ENCODE results near the gene GNG12.

GRCh38 chr1:67719329-67720196 is 113.7 kb downstream of the GNG12 start:
- no peak for TF ChIP-seq ATF3 (IDR thresholded peaks at IDR 0.05)
- no peak for TF ChIP-seq ATF3 (CRISPR knock-in tag; conservative IDR thresholded peaks at IDR 0.05)
- TF ChIP-seq, protein P1, sequence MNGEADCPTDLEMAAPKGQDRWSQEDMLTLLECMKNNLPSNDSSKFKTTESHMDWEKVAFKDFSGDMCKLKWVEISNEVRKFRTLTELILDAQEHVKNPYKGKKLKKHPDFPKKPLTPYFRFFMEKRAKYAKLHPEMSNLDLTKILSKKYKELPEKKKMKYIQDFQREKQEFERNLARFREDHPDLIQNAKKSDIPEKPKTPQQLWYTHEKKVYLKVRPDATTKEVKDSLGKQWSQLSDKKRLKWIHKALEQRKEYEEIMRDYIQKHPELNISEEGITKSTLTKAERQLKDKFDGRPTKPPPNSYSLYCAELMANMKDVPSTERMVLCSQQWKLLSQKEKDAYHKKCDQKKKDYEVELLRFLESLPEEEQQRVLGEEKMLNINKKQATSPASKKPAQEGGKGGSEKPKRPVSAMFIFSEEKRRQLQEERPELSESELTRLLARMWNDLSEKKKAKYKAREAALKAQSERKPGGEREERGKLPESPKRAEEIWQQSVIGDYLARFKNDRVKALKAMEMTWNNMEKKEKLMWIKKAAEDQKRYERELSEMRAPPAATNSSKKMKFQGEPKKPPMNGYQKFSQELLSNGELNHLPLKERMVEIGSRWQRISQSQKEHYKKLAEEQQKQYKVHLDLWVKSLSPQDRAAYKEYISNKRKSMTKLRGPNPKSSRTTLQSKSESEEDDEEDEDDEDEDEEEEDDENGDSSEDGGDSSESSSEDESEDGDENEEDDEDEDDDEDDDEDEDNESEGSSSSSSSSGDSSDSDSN (IDR thresholded peaks at IDR 0.05; ENCODE audit: borderline replicate concordance in 1 of 2, low read depth in 2 of 2, low read length in 2 of 2): no peak
- no peak for TF ChIP-seq JUN (IDR thresholded peaks at IDR 0.05; ENCODE audit: borderline replicate concordance, low read depth, low read length)
- TF ChIP-seq JUN (CRISPR knock-in tag; IDR thresholded peaks at IDR 0.05; ENCODE audit: borderline replicate concordance): no peak
- TF ChIP-seq, protein P2, sequence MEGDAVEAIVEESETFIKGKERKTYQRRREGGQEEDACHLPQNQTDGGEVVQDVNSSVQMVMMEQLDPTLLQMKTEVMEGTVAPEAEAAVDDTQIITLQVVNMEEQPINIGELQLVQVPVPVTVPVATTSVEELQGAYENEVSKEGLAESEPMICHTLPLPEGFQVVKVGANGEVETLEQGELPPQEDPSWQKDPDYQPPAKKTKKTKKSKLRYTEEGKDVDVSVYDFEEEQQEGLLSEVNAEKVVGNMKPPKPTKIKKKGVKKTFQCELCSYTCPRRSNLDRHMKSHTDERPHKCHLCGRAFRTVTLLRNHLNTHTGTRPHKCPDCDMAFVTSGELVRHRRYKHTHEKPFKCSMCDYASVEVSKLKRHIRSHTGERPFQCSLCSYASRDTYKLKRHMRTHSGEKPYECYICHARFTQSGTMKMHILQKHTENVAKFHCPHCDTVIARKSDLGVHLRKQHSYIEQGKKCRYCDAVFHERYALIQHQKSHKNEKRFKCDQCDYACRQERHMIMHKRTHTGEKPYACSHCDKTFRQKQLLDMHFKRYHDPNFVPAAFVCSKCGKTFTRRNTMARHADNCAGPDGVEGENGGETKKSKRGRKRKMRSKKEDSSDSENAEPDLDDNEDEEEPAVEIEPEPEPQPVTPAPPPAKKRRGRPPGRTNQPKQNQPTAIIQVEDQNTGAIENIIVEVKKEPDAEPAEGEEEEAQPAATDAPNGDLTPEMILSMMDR (IDR thresholded peaks at IDR 0.05 in 2 of 3, conservative IDR thresholded peaks at IDR 0.05 in 1 of 3; ENCODE audit: insufficient read depth in 2 of 3, low read depth in 1 of 3, low read length in 3 of 3): no peak
- TF ChIP-seq TBP (optimal IDR thresholded peaks at IDR 0.05; ENCODE audit: low read depth, low read length): no peak
- TF ChIP-seq POLR2AphosphoS5 (IDR thresholded peaks at IDR 0.05; ENCODE audit: control insufficient read depth, insufficient read depth, low read depth, low read length): no peak
- TF ChIP-seq JUND (IDR thresholded peaks at IDR 0.05; ENCODE audit: borderline replicate concordance, low read depth, low read length): no peak
- no peak for TF ChIP-seq JUND (tag; IDR thresholded peaks at IDR 0.05; ENCODE audit: borderline replicate concordance, low read depth, low read length)
- no peak for TF ChIP-seq SP1 (CRISPR knock-in tag; IDR thresholded peaks at IDR 0.05)

Data from K562 (cell line).